ENCODE measurements around the gene SUGCT. TPM values are rescaled to one million over a fixed set of nuclear protein-coding genes. Genes with fewer than 3 reads are reported as not detected.

The SUGCT gene
- total and polyA plus RNA-seq, 8 donors = 0.73 to 1.9 (median 1.2) TPM

DNA sequence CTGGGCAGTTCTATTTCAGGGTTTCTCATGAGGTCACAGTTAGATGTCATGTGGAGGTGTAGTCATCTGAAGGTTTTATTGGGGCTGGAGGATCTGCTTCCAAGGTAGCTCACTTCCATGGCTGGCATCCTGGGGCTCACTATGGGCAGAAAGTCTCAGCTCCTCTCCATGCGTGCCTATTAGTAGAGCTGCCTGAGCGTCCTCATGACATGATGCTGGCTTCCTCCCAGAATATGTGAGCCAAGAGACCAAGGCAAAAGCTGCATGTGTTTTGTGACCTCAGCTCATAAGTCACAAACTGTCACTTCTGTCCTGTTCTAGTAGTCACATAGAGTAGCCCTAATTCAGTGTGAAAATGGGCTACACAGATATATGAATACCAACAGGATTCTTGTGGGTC, 524.4 kb downstream of the SUGCT start:
- H3K36me3 ChIP-seq = no peaks in the 10 kb centered on the region
- no peaks in the 10 kb centered on the region for H3K27me3 ChIP-seq
- no peak overlapping the region for H3K27ac ChIP-seq
- no peak for FAIRE-seq
- no peaks in the 10 kb centered on the region for H3K4me1 ChIP-seq
- intact Hi-C loops (cut with DNase I) = no loop called here
- no peak overlapping the region for H3K4me3 ChIP-seq
- ATAC-seq = no peak
- no peak for DNase-seq
- H3K9me3 ChIP-seq = no peaks in the 10 kb centered on the region
- WGBS, 2 donors = 67 to 76% methylated on average over 2 of the region's 2 CpGs
- TF ChIP-seq, protein P1, sequence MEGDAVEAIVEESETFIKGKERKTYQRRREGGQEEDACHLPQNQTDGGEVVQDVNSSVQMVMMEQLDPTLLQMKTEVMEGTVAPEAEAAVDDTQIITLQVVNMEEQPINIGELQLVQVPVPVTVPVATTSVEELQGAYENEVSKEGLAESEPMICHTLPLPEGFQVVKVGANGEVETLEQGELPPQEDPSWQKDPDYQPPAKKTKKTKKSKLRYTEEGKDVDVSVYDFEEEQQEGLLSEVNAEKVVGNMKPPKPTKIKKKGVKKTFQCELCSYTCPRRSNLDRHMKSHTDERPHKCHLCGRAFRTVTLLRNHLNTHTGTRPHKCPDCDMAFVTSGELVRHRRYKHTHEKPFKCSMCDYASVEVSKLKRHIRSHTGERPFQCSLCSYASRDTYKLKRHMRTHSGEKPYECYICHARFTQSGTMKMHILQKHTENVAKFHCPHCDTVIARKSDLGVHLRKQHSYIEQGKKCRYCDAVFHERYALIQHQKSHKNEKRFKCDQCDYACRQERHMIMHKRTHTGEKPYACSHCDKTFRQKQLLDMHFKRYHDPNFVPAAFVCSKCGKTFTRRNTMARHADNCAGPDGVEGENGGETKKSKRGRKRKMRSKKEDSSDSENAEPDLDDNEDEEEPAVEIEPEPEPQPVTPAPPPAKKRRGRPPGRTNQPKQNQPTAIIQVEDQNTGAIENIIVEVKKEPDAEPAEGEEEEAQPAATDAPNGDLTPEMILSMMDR (IDR thresholded peaks at IDR 0.05) = no peak

DNA sequence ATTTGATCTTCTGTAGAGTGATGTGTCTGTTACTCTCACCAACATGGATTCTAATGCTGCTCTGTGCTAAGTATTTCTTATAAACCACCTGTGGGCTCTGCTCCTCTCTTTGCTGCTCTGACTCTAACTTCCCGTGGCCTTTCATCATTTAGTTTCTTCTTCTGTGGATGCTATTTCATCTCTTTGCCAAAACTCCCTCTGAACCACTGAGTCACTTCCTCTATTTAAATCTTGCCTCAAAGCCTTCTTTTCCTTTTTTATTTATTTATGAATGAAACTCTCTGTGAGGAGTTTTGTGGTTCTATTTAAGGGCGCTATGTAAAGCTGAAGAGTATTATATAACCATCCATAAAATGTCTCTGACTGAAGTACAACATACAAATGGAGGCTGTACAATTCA, 538.5 kb downstream of the SUGCT start:
- Histone ChIP-seq H3K36me3 (no peaks in the 10 kb centered on the region), H3K27ac (no peak overlapping the region), H3K27me3 (no peaks in the 10 kb centered on the region), H3K4me3 (no peak overlapping the region), H3K4me1 (no peaks in the 10 kb centered on the region), H3K9me3 (no peaks in the 10 kb centered on the region)
- WGBS, 2 donors = 78 to 89% methylated on average over 2 of the region's 2 CpGs
- ATAC-seq (no peak), DNase-seq (no peak), FAIRE-seq (no peak)
- intact Hi-C loops (cut with DNase I) = no loop called here
- TF ChIP-seq, protein P1 (IDR thresholded peaks at IDR 0.05) = no peak

DNA sequence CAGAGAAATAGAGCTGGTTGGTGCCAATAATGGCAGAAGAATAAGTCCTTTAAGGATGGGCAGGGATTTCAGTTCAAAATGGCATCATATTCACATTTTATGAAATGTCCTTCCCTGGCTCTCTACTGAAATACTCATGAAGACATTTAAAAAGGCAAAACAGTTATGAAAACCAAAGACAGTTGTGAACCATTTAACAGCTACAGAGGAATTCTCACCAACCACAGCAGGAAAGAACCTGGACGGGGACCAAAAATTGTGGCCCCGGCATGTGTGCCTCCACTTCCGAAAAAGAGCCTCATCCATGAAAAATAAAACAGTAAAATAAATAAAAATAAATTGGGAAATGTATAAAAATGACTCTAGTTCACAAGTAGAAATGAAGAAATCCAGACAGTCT, 539.5 kb downstream of the SUGCT start:
- intact Hi-C loops (cut with DNase I) = no loop called here
- no peak for FAIRE-seq
- H3K9me3 ChIP-seq = no peaks in the 10 kb centered on the region
- H3K27ac ChIP-seq = no peak overlapping the region
- H3K4me3 ChIP-seq = no peak overlapping the region
- WGBS, 2 donors = 87 to 92% methylated on average over 3 of the region's 3 CpGs
- H3K4me1 ChIP-seq = no peaks in the 10 kb centered on the region
- no peaks in the 10 kb centered on the region for H3K27me3 ChIP-seq
- ATAC-seq = no peak
- H3K36me3 ChIP-seq = no peaks in the 10 kb centered on the region
- DNase-seq = no peak
- TF ChIP-seq, protein P1 (IDR thresholded peaks at IDR 0.05) = no peak

DNA sequence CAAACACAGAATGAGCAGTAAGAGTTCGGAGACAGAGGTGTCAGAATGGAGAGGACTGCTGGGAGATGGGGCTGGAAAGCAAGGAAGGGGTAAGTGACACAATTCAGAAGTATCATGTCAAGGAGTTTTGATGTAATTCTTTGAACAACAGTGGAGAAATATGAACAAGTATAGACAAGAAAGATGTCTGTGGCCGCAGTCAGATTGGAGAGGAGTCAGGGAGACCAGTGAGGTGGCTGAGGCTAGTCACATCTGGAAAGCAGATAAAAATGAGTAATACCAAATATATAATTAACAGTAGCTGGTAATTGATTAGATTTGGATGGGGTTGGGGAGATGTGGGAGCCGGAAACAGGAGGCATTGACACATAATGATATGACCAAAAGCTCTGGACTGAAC, 540.9 kb downstream of the SUGCT start:
- WGBS, 2 donors = 84 to 94% methylated on average over 3 of the region's 3 CpGs
- DNase-seq = no peak
- FAIRE-seq = no peak
- intact Hi-C loops (cut with DNase I) = no loop called here
- no peak for ATAC-seq
- no peaks in the 10 kb centered on the region for H3K27me3 ChIP-seq
- no peak overlapping the region for H3K27ac ChIP-seq
- no peaks in the 10 kb centered on the region for H3K9me3 ChIP-seq
- H3K36me3 ChIP-seq = no peaks in the 10 kb centered on the region
- TF ChIP-seq, protein P1 (IDR thresholded peaks at IDR 0.05) = no peak
- H3K4me3 ChIP-seq = no peak overlapping the region
- no peaks in the 10 kb centered on the region for H3K4me1 ChIP-seq

DNA sequence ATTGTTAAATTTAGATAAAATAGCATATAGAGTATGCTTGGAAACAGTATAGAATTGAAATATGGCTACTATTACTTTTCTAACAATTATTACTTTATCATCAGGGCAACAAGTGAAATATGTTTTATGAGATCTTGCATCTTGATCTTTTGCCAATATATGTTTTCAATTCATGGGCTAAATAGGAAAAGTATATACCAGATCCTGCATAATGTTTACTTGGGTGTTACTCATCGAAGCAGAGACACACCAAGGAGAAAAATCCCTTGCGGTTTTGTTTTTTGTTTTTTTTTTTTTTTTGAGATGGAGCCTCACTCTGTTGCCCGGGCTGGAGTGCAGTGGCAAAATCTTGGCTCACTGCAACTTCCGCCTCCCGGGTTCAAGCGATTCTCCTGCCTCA, 541.4 kb downstream of the SUGCT start:
- 90 to 93% methylated on average over 6 of the region's 6 CpGs for WGBS, 2 donors
- no peak for DNase-seq
- H3K4me3 ChIP-seq = no peak overlapping the region
- intact Hi-C loops (cut with DNase I) = no loop called here
- no peaks in the 10 kb centered on the region for H3K36me3 ChIP-seq
- H3K27ac ChIP-seq = no peak overlapping the region
- H3K27me3 ChIP-seq = no peaks in the 10 kb centered on the region
- FAIRE-seq = no peak
- H3K9me3 ChIP-seq = no peaks in the 10 kb centered on the region
- H3K4me1 ChIP-seq = no peaks in the 10 kb centered on the region
- TF ChIP-seq, protein P1 (IDR thresholded peaks at IDR 0.05) = no peak
- ATAC-seq = no peak
